Measurements from ENCODE around the gene RRP1. TPM values are rescaled to one million over a fixed set of nuclear protein-coding genes. Genes with fewer than 3 reads are reported as not detected.

RRP1 gene
- polyA plus RNA-seq, 1 of the 3 experiments (the other 2 are of a cell fraction), result 22.7 TPM

DNA sequence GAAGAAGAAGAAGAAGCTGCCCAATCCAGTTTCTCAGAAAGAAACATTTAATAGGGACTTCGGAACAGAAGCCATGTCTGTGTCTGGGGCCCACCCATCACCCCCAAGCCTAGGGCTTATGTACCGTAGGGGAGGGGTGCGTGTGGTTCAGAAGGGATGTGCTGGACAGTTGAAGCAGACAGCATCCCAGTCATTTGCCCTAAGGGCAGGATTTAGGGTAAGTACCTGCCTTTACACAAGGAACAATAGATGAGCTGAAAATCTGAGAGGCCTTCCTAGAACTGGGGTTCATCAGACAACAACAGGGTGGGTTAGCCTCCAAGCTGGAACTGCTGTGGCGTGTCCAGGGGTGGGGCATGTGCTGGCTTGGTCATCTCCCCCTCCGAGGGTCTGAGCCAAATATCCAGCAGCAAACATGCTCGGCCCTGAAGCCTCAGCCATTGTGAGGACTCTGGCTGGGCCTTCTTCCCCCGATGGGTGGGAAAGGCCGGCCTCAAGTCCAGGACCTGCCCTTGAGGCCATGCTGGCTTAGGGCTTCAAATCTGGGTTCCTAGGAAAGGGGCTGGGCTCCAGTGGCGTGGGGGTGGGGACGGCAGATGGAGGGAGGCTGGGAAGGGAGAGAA, 25.4 kb upstream of the RRP1 start:
- Histone ChIP-seq H4K20me1 (ENCODE audit: insufficient read depth) (no peaks in the 10 kb centered on the region), H3K4me3 (ENCODE audit: low read depth in 2 of 2, low read length in 1 of 2) (no peak overlapping the region), H2AFZ (ENCODE audit: low read depth) (no peak overlapping the region), H3F3A (replicated peaks; ENCODE audit: insufficient read depth) (no peaks in the 10 kb centered on the region), H3K9ac (no peak overlapping the region), H3K4me2 (no peak overlapping the region), H3K9me2 (no peaks in the 10 kb centered on the region), H3K4me1 (ENCODE audit: control insufficient read depth in 1 of 2, insufficient read depth in 2 of 2, low read depth in 1 of 2, low read length in 1 of 2) (peaks cover 0 to 2% of the 10 kb centered on the region in 2 experiments; a peak in 2 of 4 replicates), H3K9me3 (no peaks in the 10 kb centered on the region), H3K27ac (ENCODE audit: low read depth in 2 of 2, low read length in 1 of 2) (no peak overlapping the region), H3K27me3 (ENCODE audit: insufficient read depth) (no peaks in the 10 kb centered on the region), H3K36me3 (replicated peaks in 1 of 2; ENCODE audit: control insufficient read depth in 1 of 2, insufficient read depth in 2 of 2, low read length in 1 of 2) (peaks cover 0 to 16% of the 10 kb centered on the region in 2 experiments), H3K79me2 (ENCODE audit: insufficient read depth) (no peaks in the 10 kb centered on the region)
- ChIA-PET POLR2A (interaction anchor here (0.6 kb wide), 1 partner anchor 178 kb away, joined by 4 read pairs; no protein-coding TSS in a partner anchor), CTCF (no interaction called here)
- 93% methylated on average over 10 of the region's 10 CpGs for WGBS (ENCODE audit: low lambda C conversion rate)
- no peak for DNase-seq
- TF ChIP-seq, protein P1, sequence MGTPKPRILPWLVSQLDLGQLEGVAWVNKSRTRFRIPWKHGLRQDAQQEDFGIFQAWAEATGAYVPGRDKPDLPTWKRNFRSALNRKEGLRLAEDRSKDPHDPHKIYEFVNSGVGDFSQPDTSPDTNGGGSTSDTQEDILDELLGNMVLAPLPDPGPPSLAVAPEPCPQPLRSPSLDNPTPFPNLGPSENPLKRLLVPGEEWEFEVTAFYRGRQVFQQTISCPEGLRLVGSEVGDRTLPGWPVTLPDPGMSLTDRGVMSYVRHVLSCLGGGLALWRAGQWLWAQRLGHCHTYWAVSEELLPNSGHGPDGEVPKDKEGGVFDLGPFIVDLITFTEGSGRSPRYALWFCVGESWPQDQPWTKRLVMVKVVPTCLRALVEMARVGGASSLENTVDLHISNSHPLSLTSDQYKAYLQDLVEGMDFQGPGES (IDR thresholded peaks at IDR 0.05; ENCODE audit: low read depth, low read length), result no peak
- no peak for TF ChIP-seq FOXM1 (IDR thresholded peaks at IDR 0.05; ENCODE audit: low read depth)
- no peak for TF ChIP-seq GATA2 (CRISPR knock-in tag; IDR thresholded peaks at IDR 0.05)
- no peak for TF ChIP-seq FOXJ3 (CRISPR knock-in tag; IDR thresholded peaks at IDR 0.05)
- TF ChIP-seq RXRA (IDR thresholded peaks at IDR 0.05; ENCODE audit: borderline replicate concordance, low read depth), result no peak
- TF ChIP-seq SIN3A (IDR thresholded peaks at IDR 0.05; ENCODE audit: borderline replicate concordance, low read depth, low read length), result no peak
- TF ChIP-seq, protein P2, sequence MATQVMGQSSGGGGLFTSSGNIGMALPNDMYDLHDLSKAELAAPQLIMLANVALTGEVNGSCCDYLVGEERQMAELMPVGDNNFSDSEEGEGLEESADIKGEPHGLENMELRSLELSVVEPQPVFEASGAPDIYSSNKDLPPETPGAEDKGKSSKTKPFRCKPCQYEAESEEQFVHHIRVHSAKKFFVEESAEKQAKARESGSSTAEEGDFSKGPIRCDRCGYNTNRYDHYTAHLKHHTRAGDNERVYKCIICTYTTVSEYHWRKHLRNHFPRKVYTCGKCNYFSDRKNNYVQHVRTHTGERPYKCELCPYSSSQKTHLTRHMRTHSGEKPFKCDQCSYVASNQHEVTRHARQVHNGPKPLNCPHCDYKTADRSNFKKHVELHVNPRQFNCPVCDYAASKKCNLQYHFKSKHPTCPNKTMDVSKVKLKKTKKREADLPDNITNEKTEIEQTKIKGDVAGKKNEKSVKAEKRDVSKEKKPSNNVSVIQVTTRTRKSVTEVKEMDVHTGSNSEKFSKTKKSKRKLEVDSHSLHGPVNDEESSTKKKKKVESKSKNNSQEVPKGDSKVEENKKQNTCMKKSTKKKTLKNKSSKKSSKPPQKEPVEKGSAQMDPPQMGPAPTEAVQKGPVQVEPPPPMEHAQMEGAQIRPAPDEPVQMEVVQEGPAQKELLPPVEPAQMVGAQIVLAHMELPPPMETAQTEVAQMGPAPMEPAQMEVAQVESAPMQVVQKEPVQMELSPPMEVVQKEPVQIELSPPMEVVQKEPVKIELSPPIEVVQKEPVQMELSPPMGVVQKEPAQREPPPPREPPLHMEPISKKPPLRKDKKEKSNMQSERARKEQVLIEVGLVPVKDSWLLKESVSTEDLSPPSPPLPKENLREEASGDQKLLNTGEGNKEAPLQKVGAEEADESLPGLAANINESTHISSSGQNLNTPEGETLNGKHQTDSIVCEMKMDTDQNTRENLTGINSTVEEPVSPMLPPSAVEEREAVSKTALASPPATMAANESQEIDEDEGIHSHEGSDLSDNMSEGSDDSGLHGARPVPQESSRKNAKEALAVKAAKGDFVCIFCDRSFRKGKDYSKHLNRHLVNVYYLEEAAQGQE (IDR thresholded peaks at IDR 0.05; ENCODE audit: low read depth, low read length), result no peak
- no peak for TF ChIP-seq NFIC (IDR thresholded peaks at IDR 0.05; ENCODE audit: borderline replicate concordance)
- TF ChIP-seq, protein P3, sequence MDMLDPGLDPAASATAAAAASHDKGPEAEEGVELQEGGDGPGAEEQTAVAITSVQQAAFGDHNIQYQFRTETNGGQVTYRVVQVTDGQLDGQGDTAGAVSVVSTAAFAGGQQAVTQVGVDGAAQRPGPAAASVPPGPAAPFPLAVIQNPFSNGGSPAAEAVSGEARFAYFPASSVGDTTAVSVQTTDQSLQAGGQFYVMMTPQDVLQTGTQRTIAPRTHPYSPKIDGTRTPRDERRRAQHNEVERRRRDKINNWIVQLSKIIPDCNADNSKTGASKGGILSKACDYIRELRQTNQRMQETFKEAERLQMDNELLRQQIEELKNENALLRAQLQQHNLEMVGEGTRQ (IDR thresholded peaks at IDR 0.05; ENCODE audit: borderline replicate concordance, low read depth, low read length), result no peak
